ENCODE results near the gene FAM228B. TPM values are rescaled to one million over a fixed set of nuclear protein-coding genes. Genes with fewer than 3 reads are reported as not detected.

FAM228B gene
- total RNA-seq, 1 experiment from 2014 or later = 10.6 TPM

GRCh38 chr2:24121066-24121465 lies 2.2 kb upstream of the FAM228B start:
- no peaks in the 10 kb centered on the region for H3K9me3 Mint-ChIP-seq (ENCODE audit: unreplicated experiment)
- H3K27me3 Mint-ChIP-seq (ENCODE audit: insufficient read depth, unreplicated experiment) = no peaks in the 10 kb centered on the region
- no TSS peak for BruUV-seq (replicated peaks)
- ChIA-PET CTCF (interaction anchor here (2.0 kb wide), 1 partner anchor 37 kb away, joined by 20 read pairs; the partner anchor contains the start of gene TP53I3), POLR2A (interaction anchor here (5.4 kb wide), 1 partner anchor 37 kb away, joined by 57 read pairs; the partner anchor contains the start of gene TP53I3)
- no peak for DNase-seq (ENCODE audit: unreplicated experiment)
- H3K4me3 Mint-ChIP-seq (ENCODE audit: unreplicated experiment) = no peak overlapping the region
- H3K36me3 Mint-ChIP-seq (ENCODE audit: insufficient read depth, unreplicated experiment) = no peaks in the 10 kb centered on the region
- no peak overlapping the region for H3K27ac Mint-ChIP-seq (ENCODE audit: low read depth, unreplicated experiment)
- peaks cover 16% of the 10 kb centered on the region for H3K4me1 Mint-ChIP-seq (ENCODE audit: insufficient read depth, unreplicated experiment)
- no peak for TF ChIP-seq CTCF (IDR thresholded peaks at IDR 0.05; ENCODE audit: unreplicated experiment)
- intact Hi-C loops (cut with micrococcal nuclease) = no loop called here

GRCh38 chr2:24121469-24121868 lies 1.8 kb upstream of the FAM228B start:
- POLR2A ChIA-PET = interaction anchor here (1.6 to 5.4 kb wide), 3 partner anchors 10 to 37 kb away, joined by 7 to 57 read pairs (median 15); partner anchors contain the start of gene TP53I3
- no peak for DNase-seq (ENCODE audit: unreplicated experiment)
- Mint-ChIP-seq H3K4me1 (ENCODE audit: insufficient read depth, unreplicated experiment) (peaks cover 16% of the 10 kb centered on the region), H3K27ac (ENCODE audit: low read depth, unreplicated experiment) (no peak overlapping the region), H3K36me3 (ENCODE audit: insufficient read depth, unreplicated experiment) (no peaks in the 10 kb centered on the region), H3K27me3 (ENCODE audit: insufficient read depth, unreplicated experiment) (no peaks in the 10 kb centered on the region), H3K9me3 (ENCODE audit: unreplicated experiment) (no peaks in the 10 kb centered on the region), H3K4me3 (ENCODE audit: unreplicated experiment) (no peak overlapping the region)
- intact Hi-C loops (cut with micrococcal nuclease) = no loop called here
- BruUV-seq (replicated peaks) = no TSS peak
- CTCF ChIA-PET = interaction anchor here (0.9 to 2.0 kb wide), 4 partner anchors 14 to 260 kb away, joined by 3 to 20 read pairs (median 4); partner anchors contain the start of gene TP53I3
- TF ChIP-seq CTCF (IDR thresholded peaks at IDR 0.05; ENCODE audit: unreplicated experiment) = no peak

GRCh38 chr2:24122366-24123194 lies 689 bp upstream of the FAM228B start:
- Mint-ChIP-seq H3K4me3 (ENCODE audit: unreplicated experiment) (peak overlapping the region; percentile 79), H3K27me3 (ENCODE audit: insufficient read depth, unreplicated experiment) (no peaks in the 10 kb centered on the region), H3K4me1 (ENCODE audit: insufficient read depth, unreplicated experiment) (peaks cover 16% of the 10 kb centered on the region), H3K27ac (ENCODE audit: low read depth, unreplicated experiment) (peak overlapping the region; percentile 39), H3K9me3 (ENCODE audit: unreplicated experiment) (no peaks in the 10 kb centered on the region), H3K36me3 (ENCODE audit: insufficient read depth, unreplicated experiment) (peaks cover under 1% of the 10 kb centered on the region)
- ChIA-PET POLR2A (interaction anchor here (0.5 to 5.4 kb wide), 12 partner anchors 9 to 207 kb away, joined by 3 to 57 read pairs (median 4); partner anchors contain the start of genes SF3B6, TP53I3 and WDCP), CTCF (interaction anchor here (0.5 to 2.0 kb wide), 10 partner anchors 14 to 263 kb away, joined by 3 to 20 read pairs (median 4); partner anchors contain the start of genes ATAD2B and TP53I3)
- intact Hi-C loops (cut with micrococcal nuclease) = loop anchor here (1.0 kb wide), 1 partner anchor 38 kb away; the partner anchor contains the start of gene TP53I3
- BruUV-seq (replicated peaks) = TSS peak; percentile 65
- no peak for DNase-seq (ENCODE audit: unreplicated experiment)
- TF ChIP-seq CTCF (IDR thresholded peaks at IDR 0.05; ENCODE audit: unreplicated experiment) = no peak

Data from MCF 10A (cell line).